Measurements from ENCODE around the gene TEAD4.

GRCh38 chr12:3075315-3075714 is 116.1 kb downstream of the TEAD4 start:
- TF ChIP-seq, protein P1, sequence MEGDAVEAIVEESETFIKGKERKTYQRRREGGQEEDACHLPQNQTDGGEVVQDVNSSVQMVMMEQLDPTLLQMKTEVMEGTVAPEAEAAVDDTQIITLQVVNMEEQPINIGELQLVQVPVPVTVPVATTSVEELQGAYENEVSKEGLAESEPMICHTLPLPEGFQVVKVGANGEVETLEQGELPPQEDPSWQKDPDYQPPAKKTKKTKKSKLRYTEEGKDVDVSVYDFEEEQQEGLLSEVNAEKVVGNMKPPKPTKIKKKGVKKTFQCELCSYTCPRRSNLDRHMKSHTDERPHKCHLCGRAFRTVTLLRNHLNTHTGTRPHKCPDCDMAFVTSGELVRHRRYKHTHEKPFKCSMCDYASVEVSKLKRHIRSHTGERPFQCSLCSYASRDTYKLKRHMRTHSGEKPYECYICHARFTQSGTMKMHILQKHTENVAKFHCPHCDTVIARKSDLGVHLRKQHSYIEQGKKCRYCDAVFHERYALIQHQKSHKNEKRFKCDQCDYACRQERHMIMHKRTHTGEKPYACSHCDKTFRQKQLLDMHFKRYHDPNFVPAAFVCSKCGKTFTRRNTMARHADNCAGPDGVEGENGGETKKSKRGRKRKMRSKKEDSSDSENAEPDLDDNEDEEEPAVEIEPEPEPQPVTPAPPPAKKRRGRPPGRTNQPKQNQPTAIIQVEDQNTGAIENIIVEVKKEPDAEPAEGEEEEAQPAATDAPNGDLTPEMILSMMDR (IDR thresholded peaks at IDR 0.05) = no peak
- TF ChIP-seq POLR2A (IDR thresholded peaks at IDR 0.05) = no peak
